MM.1S (cell line): Measurements from ENCODE around the gene SV2B.

ENCODE experiments used
- EZH2 ChIP-seq: fragments of 300-600 bp; sonication (generic); optimal IDR thresholded peaks from 2 replicates; pipeline ENCODE3; 2017; ENCODE audit warnings: low read depth, mild to moderate bottlenecking, antibody characterized with exemption, low read length, mixed read lengths
- EZH2phosphoT487 ChIP-seq: fragments of 300-600 bp; sonication (generic); IDR thresholded peaks from 2 replicates; pipeline ENCODE4 v1.6.1; 2018; ENCODE audit warnings: antibody characterized with exemption, low read length

- TF ChIP-seq EZH2 (no peak), EZH2phosphoT487 (no peak)
Observed at GRCh38 chr15:91129436-91129835, 29.4 kb downstream of the SV2B start.
